ENCODE measurements around the gene BAZ2A.
A peak's percentile ranks its signal among the peaks of the same experiment; 100 is the strongest.

The BAZ2A gene

GRCh38 chr12:56585098-56585497 lies 45.0 kb downstream of the BAZ2A start:
- no peaks in the 10 kb centered on the region for H3K9me3 ChIP-seq (ENCODE audit: control insufficient read depth, insufficient read depth, low read depth, low read length)
- ChIA-PET CTCF (interaction anchor here (0.7 to 12.5 kb wide), 3 partner anchors 9 to 120 kb away, joined by 5 to 139 read pairs (median 6); no protein-coding TSS in a partner anchor), POLR2A (interaction anchor here (0.7 kb wide), 1 partner anchor 233 kb away, joined by 5 read pairs; no protein-coding TSS in a partner anchor)
- no peak overlapping the region for H3K27ac ChIP-seq (ENCODE audit: extremely low read depth, low read depth, low read length)
- H3K4me1 ChIP-seq (ENCODE audit: control insufficient read depth, insufficient read depth, low read length), result no peaks in the 10 kb centered on the region
- H3K4me3 ChIP-seq (ENCODE audit: low read depth, low read length), result no peak overlapping the region
- H3K36me3 ChIP-seq (ENCODE audit: control insufficient read depth in 2 of 2, insufficient read depth in 1 of 2, low read length in 2 of 2), result peaks cover 4 to 37% of the 10 kb centered on the region in 2 experiments
- TF ChIP-seq GLIS2 (tag by site-specific recombination; IDR thresholded peaks at IDR 0.05), result no peak
- no peak for TF ChIP-seq ZXDB (tag by site-specific recombination; IDR thresholded peaks at IDR 0.05)
- no peak for TF ChIP-seq ZSCAN16 (tag by site-specific recombination; IDR thresholded peaks at IDR 0.05)
- peak; percentile 25 for TF ChIP-seq ZNF529 (tag by site-specific recombination; IDR thresholded peaks at IDR 0.05; ENCODE audit: insufficient replicate concordance)
- TF ChIP-seq ZNF202 (tag by site-specific recombination; IDR thresholded peaks at IDR 0.05; ENCODE audit: borderline replicate concordance), result no peak
- no peak for TF ChIP-seq RBAK (tag by site-specific recombination; IDR thresholded peaks at IDR 0.05)
- no peak for TF ChIP-seq ZBTB49 (tag by site-specific recombination; IDR thresholded peaks at IDR 0.05; ENCODE audit: low read depth)
- no peak for TF ChIP-seq ZNF549 (tag by site-specific recombination; IDR thresholded peaks at IDR 0.05)
- no peak for TF ChIP-seq HOXD13 (CRISPR knock-in tag; IDR thresholded peaks at IDR 0.05; ENCODE audit: borderline replicate concordance)
- no peak for TF ChIP-seq ZNF394 (tag by site-specific recombination; IDR thresholded peaks at IDR 0.05; ENCODE audit: borderline replicate concordance)
- TF ChIP-seq ZNF184 (tag by site-specific recombination; IDR thresholded peaks at IDR 0.05), result no peak
- no peak for TF ChIP-seq ZNF521 (tag by site-specific recombination; IDR thresholded peaks at IDR 0.05)
- TF ChIP-seq KLF10 (tag by site-specific recombination; IDR thresholded peaks at IDR 0.05), result peak; percentile 44; the same call in 1 of the 2 replicates
- no peak for TF ChIP-seq ZBTB7A (tag by site-specific recombination; IDR thresholded peaks at IDR 0.05; ENCODE audit: low read depth)
- TF ChIP-seq ZNF776 (tag by site-specific recombination; IDR thresholded peaks at IDR 0.05; ENCODE audit: borderline replicate concordance), result no peak
- TF ChIP-seq ZNF26 (tag by site-specific recombination; IDR thresholded peaks at IDR 0.05), result no peak
- TF ChIP-seq ZNF785 (tag by site-specific recombination; IDR thresholded peaks at IDR 0.05), result no peak
- TF ChIP-seq SETDB1 (IDR thresholded peaks at IDR 0.05; ENCODE audit: insufficient read length, low read length), result no peak
- no peak for TF ChIP-seq HOXA7 (CRISPR knock-in tag; IDR thresholded peaks at IDR 0.05; ENCODE audit: borderline replicate concordance)
- TF ChIP-seq ZNF157 (tag by site-specific recombination; IDR thresholded peaks at IDR 0.05), result no peak
- no peak for TF ChIP-seq ZNF626 (tag by site-specific recombination; IDR thresholded peaks at IDR 0.05)
- peak; percentile 16; the same call in 1 of the 2 replicates for TF ChIP-seq ZBTB44 (tag by site-specific recombination; IDR thresholded peaks at IDR 0.05)
- no peak for TF ChIP-seq ZNF311 (tag by site-specific recombination; IDR thresholded peaks at IDR 0.05; ENCODE audit: borderline replicate concordance)
- no peak for TF ChIP-seq ZNF621 (tag by site-specific recombination; IDR thresholded peaks at IDR 0.05)

Data from HEK293 (cell line).